Right lobe of liver (tissue), 6 donors: ENCODE measurements around the gene CUX1. TPM values are rescaled to one million over a fixed set of nuclear protein-coding genes. Genes with fewer than 3 reads are reported as not detected.

Experiments used
- ATAC-seq, 4 donors: fragments of 200-7000 bp; cut with Tn5 transposase; one replicate each; pipeline ENCODE4 v1.9.1; 2020; ENCODE audit warnings: mild to moderate bottlenecking in 4 of 4, moderate library complexity in 4 of 4
- DNase-seq, 3 donors: peaks; one replicate each; pipeline ENCODE4 v3.0.0-alpha.2; 2020
- H3K27ac ChIP-seq, 3 donors: fragments of 200-600 bp; one replicate each; pipeline ENCODE4 v1.8.0; 2022
- H3K27me3 ChIP-seq, 2 donors: fragments of 200-600 bp; one replicate each; pipeline ENCODE4 v1.8.0; 2022
- H3K36me3 ChIP-seq, 4 donors: fragments of 200-600 bp; sonication (generic) in 1 of 4; one replicate each; pipeline versions ENCODE4 v1.5.1 to v1.8.0; 2017 to 2022; ENCODE audit warnings: control low read depth in 1 of 4
- H3K4me1 ChIP-seq, 4 donors: fragments of 200-600 bp; sonication (generic) in 1 of 4; one replicate each; pipeline versions ENCODE4 v1.5.1 to v1.8.0; 2017 to 2022; ENCODE audit warnings: control low read depth in 1 of 4
- H3K4me3 ChIP-seq, 3 donors: fragments of 200-600 bp; one replicate each; pipeline ENCODE4 v1.8.0; 2022
- H3K9me3 ChIP-seq, 4 donors: fragments of 200-600 bp; sonication (generic) in 1 of 4; one replicate each; pipeline versions ENCODE4 v1.5.1 to v1.8.0; 2017 to 2022; ENCODE audit warnings: control low read depth in 1 of 4
- POLR2A ChIP-seq: fragments of 450-650 bp; IDR thresholded peaks from one replicate; pipeline ENCODE4 v1.6.1; 2017; ENCODE audit warnings: antibody characterized with exemption, mild to moderate bottlenecking
- WGBS: methylation state at CpG from one replicate; pipeline ENCODE4 v1.1.6; 2018; ENCODE audit warnings: low coverage, low lambda C conversion rate; ENCODE audit not compliant: insufficient coverage; ENCODE audit errors: missing lambda C conversion rate; 5-methylcytosine and 5-hydroxymethylcytosine counted together
- intact Hi-C, 2 donors: fragments of 100-400 bp; cut with DNase I; formaldehyde crosslinking; loops; one replicate each; pipeline versions ENCODE4 v1.11.2 to v1.14.1; 2022
- total RNA-seq, 6 experiments: library from RNA; depleted of rRNA in 2 of 6; stranded (reverse); fragments of >200 nt in 2 of 6; fragmentation: NEBNext Ultra II Directional in 3 of 6; extraction: Animal tissue kit (Norgen Biotek cat#: 25700) in 3 of 6; gene quantifications; one replicate each; pipeline versions ENCODE4 v1.1.0 to v1.2.4, GENCODE V29; 2016 to 2023
- TF ChIP-seq, protein P1 (sequence below), 4 donors: fragments of 200-600 bp in 3 of 4; fragments of 450-650 bp in 1 of 4; IDR thresholded peaks; one replicate each; pipeline versions ENCODE4 v1.5.1 to v1.8.0; 2016 to 2022; ENCODE audit warnings: antibody characterized with exemption in 4 of 4, mild to moderate bottlenecking in 2 of 4
- donor health status: DM: no; HTN: yes; CAD: no.
- donor health status: DM: no; HTN: no; CAD: no.
- donor health status: DM: no; HTN: no; CAD: no.
- donor health status: DM: no; HTN: yes; CAD: no.
- donor health status: DM: no; HTN: yes; CAD: no.

Gene CUX1
- total RNA-seq, 6 experiments from 2014 or later, result 34.3 to 53.1 (median 40.6) TPM

DNA sequence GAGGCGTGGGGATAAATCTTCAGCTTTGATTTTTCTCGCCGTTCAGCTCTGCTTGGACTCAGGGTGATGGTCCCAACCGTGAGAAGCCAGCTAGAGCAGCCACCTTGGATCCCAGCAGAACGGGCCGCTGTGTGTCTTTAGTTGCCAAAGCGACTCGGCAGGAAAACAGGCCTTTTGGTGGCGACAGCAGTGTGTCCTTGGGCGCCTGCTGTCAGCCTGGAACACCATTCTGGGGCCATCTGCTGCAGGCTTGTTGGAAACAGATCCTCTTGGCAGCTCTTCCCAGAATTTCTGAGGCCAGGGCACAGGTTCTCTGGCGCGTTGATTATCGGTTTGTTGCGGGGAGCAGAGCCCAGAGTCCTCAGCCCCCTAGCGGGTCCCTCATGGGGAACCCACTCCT is 97.6 kb downstream of the CUX1 start:
- intact Hi-C loops, result no loop called here

GRCh38 chr7:101916041-101916800 is 98.8 kb downstream of the CUX1 start:
- no peaks in the 10 kb centered on the region for H3K27me3 ChIP-seq
- no peak for ATAC-seq
- TF ChIP-seq, protein P1, sequence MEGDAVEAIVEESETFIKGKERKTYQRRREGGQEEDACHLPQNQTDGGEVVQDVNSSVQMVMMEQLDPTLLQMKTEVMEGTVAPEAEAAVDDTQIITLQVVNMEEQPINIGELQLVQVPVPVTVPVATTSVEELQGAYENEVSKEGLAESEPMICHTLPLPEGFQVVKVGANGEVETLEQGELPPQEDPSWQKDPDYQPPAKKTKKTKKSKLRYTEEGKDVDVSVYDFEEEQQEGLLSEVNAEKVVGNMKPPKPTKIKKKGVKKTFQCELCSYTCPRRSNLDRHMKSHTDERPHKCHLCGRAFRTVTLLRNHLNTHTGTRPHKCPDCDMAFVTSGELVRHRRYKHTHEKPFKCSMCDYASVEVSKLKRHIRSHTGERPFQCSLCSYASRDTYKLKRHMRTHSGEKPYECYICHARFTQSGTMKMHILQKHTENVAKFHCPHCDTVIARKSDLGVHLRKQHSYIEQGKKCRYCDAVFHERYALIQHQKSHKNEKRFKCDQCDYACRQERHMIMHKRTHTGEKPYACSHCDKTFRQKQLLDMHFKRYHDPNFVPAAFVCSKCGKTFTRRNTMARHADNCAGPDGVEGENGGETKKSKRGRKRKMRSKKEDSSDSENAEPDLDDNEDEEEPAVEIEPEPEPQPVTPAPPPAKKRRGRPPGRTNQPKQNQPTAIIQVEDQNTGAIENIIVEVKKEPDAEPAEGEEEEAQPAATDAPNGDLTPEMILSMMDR (IDR thresholded peaks at IDR 0.05), result no peak
- TF ChIP-seq POLR2A, result no peak
- H3K27ac ChIP-seq, result no peak overlapping the region
- peaks cover 0 to 14% (median 0%) of the 10 kb centered on the region in 4 donors for H3K36me3 ChIP-seq
- H3K4me3 ChIP-seq, result no peak overlapping the region
- peak in 1 of 3 donors; percentile 27 for DNase-seq
- WGBS, result 90% methylated on average over 18 of the region's 31 CpGs
- intact Hi-C loops, result no loop called here
- H3K4me1 ChIP-seq, result peaks cover 0 to 20% (median 4%) of the 10 kb centered on the region in 4 donors
- H3K9me3 ChIP-seq, result no peaks in the 10 kb centered on the region

More for the DNA sequence above, 97.6 kb downstream of the CUX1 start:
- H3K4me1 ChIP-seq, result peaks cover 0 to 20% (median 4%) of the 10 kb centered on the region in 4 donors
- DNase-seq, result peak in 2 of 3 donors; percentile 70 to 84
- peak overlapping the region in 2 of 3 donors; percentile 6 to 47 for H3K27ac ChIP-seq
- no peaks in the 10 kb centered on the region for H3K9me3 ChIP-seq
- H3K27me3 ChIP-seq, result no peaks in the 10 kb centered on the region
- H3K36me3 ChIP-seq, result peaks cover 0 to 14% (median 0%) of the 10 kb centered on the region in 4 donors
- ATAC-seq, result peak; percentile 56 to 78 (median 70)
- H3K4me3 ChIP-seq, result no peak overlapping the region
- TF ChIP-seq POLR2A, result no peak
- WGBS, result 33% methylated on average over 1 of the region's 15 CpGs

GRCh38 chr7:101916876-101917275 is 99.5 kb downstream of the CUX1 start:
- intact Hi-C loops, result no loop called here
- no peak for ATAC-seq
- TF ChIP-seq POLR2A, result no peak
- TF ChIP-seq, protein P1 (IDR thresholded peaks at IDR 0.05), result no peak
- H3K4me1 ChIP-seq, result peaks cover 0 to 20% (median 4%) of the 10 kb centered on the region in 4 donors
- no peaks in the 10 kb centered on the region for H3K27me3 ChIP-seq
- no peaks in the 10 kb centered on the region for H3K9me3 ChIP-seq
- peaks cover 0 to 14% (median 0%) of the 10 kb centered on the region in 4 donors for H3K36me3 ChIP-seq
- no peak for DNase-seq
- H3K4me3 ChIP-seq, result no peak overlapping the region
- 89% methylated on average over 13 of the region's 15 CpGs for WGBS
- no peak overlapping the region for H3K27ac ChIP-seq

DNA sequence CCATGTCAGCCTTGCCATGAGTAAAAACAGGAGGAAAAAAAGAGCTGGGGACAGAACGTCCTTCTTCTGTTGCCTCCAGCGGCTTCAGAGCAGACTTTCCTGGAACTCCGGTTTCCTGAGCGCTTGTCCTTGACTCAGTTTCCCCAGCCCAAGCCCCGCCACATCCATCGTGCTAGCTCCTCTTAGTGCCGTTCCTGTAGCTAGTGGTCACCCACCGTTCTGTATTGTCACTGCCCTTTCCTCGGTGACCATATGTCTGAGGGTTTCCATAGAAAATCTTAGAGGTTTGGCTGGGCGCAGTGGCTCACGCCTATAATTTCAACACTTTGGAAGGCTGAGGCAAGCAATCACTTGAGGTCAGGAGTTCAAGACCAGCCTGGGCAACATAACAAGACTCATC is 100.1 kb downstream of the CUX1 start:
- TF ChIP-seq, protein P1 (IDR thresholded peaks at IDR 0.05), result no peak
- H3K4me1 ChIP-seq, result peaks cover 0 to 16% (median 2%) of the 10 kb centered on the region in 4 donors
- peaks cover 0 to 14% (median 0%) of the 10 kb centered on the region in 4 donors for H3K36me3 ChIP-seq
- no peaks in the 10 kb centered on the region for H3K27me3 ChIP-seq
- intact Hi-C loops, result no loop called here
- no peak for ATAC-seq
- H3K9me3 ChIP-seq, result no peaks in the 10 kb centered on the region
- no peak for DNase-seq
- no peak overlapping the region for H3K4me3 ChIP-seq
- 87% methylated on average over 8 of the region's 11 CpGs for WGBS
- no peak overlapping the region for H3K27ac ChIP-seq

DNA sequence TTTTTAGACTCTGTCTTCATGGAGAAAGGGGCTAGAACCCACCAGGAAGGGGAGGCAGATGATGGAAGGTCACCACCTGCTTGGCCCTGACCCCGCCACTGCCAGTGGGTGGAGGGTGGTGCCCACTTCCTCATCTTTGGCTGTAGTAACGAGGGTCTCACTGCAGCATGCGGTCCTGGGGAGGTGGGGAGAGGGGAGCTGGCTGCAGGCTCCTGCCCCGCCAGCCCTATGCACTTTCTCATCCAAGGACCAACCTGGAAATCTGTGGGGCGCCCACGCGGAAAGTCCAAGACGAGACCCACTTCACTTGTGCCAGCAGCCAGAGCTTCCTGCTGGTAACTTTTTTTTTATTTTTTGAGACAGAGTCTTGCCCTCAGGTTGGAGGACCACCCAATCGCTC is 101.0 kb downstream of the CUX1 start:
- Histone ChIP-seq H3K36me3 (peaks cover 0 to 14% (median 0%) of the 10 kb centered on the region in 4 donors), H3K4me1 (peaks cover 0 to 12% (median 0%) of the 10 kb centered on the region in 4 donors), H3K27ac (no peak overlapping the region), H3K4me3 (no peak overlapping the region), H3K27me3 (no peaks in the 10 kb centered on the region), H3K9me3 (no peaks in the 10 kb centered on the region)
- DNase-seq (no peak), ATAC-seq (no peak)
- intact Hi-C loops, result no loop called here
- no CpG with 5 or more reads among the region's 9 CpGs for WGBS
- TF ChIP-seq, protein P1 (IDR thresholded peaks at IDR 0.05), result no peak
- TF ChIP-seq POLR2A, result no peak
